GM18502 (cell line): Measurements from ENCODE around the gene PIK3R1.
A peak's percentile ranks its signal among the peaks of the same experiment; 100 is the strongest.

ENCODE experiments used
- ATAC-seq: cut with Tn5 transposase; IDR thresholded peaks from one replicate; pipeline ENCODE4 v1.9.1; 2021; ENCODE audit warnings: mild to moderate bottlenecking; ENCODE audit not compliant: unreplicated experiment, poor library complexity

The PIK3R1 gene

DNA sequence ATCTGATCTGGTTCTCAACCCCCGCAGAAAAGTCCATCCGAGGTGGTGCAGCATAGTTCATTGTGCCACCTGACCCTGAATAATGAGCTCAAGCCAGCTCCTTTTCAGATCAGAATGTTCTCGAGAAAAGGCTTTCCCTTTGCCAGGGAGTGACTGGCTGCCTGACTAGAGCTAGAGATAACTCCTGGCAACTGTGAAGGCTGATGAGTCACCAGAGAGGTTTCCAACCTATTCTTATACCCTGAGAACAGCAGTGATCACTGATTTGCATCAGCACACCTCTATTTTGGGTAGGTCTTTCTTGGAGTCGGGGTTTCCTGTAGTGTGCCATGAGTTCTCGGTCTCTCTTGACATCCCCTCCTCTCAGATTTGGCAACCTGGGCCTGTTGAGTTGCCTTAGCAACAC lies 127.9 kb downstream of the PIK3R1 start:
- ATAC-seq, result peak; percentile 80

DNA sequence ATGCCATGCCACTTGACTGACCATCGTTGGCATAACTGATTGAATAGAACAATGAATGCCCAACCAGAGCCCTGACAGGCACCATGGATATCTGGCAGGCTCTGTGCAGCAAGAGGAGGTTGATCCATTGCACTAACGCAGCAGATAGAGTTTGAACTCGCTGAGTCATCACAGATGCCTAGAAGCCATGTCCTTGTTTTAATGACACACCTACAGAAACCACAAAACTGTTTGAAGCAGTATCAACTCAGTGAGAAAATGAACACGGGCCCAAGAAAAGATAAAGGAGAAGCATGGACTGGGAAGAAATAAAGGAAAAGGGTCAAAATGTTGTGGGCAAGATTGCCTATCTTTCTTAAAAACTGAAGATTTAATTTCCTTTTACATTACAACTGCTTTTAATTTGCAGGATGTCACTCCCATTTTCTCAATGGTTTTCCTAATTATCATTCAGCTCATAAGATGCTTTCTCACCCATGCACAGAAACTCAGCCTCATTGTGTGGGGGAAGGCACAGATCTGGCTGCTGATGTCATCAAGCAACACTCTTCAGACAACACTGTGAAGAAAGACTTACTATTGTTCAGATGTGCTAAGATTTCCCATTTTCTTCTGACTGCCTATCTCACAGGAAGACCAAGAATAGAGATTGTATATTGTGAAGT lies 129.0 kb downstream of the PIK3R1 start:
- ATAC-seq, result peak; percentile 51

DNA sequence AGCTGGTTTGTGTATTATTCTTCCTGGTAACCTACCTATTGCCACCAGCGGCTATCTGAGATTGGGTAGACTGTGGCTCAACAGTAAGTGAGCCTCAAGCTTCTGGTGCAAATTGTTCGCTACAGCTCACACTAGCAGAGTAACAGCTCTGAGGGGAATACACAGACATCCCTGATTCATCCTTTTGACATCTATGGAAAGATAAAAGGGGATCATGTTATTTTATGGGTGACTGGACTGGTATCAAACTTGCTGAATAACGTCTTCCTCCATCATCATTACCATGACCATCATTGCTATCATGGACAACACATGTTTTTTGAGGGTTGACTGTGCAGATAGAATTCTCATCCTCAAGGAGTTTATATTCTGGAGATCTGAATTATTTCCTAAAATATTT lies 129.6 kb downstream of the PIK3R1 start:
- no peak for ATAC-seq

DNA sequence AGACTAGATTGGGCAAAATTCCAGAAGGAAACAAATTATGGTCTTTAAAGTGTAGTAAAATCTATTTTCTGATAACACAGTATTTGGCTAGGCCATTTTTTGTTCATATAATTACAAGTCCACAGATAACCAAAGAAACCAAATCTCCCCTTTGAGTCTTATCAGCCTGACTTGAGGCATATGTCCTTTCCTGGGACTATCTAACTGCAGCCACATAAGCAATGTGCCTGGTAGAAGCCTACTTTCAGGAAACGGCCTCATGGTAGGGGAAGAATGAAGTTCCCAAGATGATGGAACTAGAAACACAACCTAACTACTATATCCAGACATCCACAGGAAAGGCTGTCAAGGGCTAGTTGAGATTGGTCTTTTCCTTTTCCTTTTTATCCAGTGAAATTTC lies 130.0 kb downstream of the PIK3R1 start:
- no peak for ATAC-seq

DNA sequence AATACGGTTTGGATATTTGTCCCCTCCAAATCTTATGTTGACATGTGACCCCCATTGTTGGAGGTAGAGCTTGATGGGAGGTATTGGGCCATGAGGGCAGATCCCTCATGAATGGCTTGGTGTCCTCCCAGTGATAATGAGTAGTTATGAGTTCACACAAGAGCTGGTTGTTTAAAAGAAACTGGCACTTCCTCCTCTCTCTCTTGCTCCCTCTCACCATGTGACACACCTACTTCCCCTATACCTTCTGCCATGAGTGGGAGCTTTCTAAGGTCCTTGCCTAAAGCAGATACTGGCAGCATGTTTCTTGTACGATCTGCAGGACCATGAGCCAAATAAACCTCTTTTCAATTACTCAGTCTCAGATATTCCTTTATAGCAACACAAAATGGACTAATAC lies 132.0 kb downstream of the PIK3R1 start:
- ATAC-seq, result no peak

DNA sequence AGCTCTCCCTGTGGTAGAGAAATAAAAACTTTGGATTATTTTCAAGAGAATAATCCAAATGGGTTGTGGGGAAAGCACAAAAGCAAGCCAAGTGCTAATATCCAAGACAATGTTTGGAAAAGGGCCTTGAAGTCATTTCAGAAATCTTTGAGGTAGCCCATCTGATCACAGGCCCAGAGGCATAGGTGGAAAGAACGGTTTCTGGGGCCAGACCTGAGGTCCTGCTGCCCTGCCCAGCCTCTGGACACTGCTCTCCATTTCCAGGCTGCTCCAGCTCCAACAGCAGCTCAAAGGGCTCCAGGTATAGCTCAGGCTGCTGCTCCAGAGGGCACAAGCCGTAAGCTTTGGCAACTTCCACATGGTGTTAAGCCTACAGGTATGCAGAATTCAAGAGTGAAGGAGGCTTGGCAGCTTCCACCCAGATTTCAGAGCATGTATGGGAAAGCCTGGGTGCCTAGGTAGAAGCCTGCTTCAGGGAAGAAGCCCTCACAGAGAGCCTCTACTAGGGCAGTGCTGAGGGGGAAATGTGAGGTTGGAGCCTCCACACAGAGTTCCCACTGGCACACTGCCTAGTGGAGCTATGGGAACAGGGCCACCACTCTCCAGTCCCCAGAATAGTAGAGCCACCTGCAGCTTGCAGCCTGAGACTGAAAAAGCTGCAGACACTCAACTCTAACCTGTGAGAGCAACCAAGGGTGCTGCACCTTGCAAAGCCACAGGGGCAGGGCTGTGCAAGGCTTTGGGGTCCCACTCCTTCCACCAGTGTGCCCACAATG lies 133.1 kb downstream of the PIK3R1 start:
- ATAC-seq, result no peak

DNA sequence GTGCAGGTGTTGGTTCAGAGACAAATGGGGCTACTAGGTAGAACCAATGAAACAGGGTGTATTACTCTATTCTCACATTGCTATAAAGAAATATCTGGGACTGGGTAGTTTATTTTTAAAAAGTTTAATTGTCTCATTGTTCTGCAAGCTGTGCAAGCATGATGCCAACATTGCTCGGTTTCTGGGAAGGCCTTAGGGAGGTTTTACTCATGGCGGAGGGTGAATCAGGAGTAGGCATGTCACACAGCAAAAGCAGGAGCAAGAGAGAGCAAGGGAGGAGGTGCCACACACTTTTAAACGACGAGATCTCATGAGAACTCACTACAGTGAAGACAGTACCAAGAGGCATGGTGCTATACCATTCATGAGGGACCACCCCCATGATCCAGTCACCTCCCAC lies 134.6 kb downstream of the PIK3R1 start:
- no peak for ATAC-seq
